Hindlimb muscle (tissue), 1 donor: Measurements from ENCODE around the gene ATP2B2. TPM values are rescaled to one million over a fixed set of nuclear protein-coding genes. Genes with fewer than 3 reads are reported as not detected.

Experiments used
- DNase-seq: peaks from one replicate; pipeline ENCODE4 v3.0.0-alpha.2; 2013
- polyA plus RNA-seq: library from polyadenylated mRNA; unstranded; fragments of 120-200 nt; gene quantifications from one replicate; pipeline ENCODE4 v1.2.1, GENCODE V29; 2013; ENCODE audit not compliant: insufficient read length

Gene ATP2B2
- polyA plus RNA-seq, 1 donor: 7.1 TPM

GRCh38 chr3:10447527-10448260 is 57.7 kb downstream of the ATP2B2 start:
- no peak for DNase-seq

GRCh38 chr3:10447110-10447509 is 58.3 kb downstream of the ATP2B2 start:
- DNase-seq: no peak

GRCh38 chr3:10445561-10446175 is 59.7 kb downstream of the ATP2B2 start:
- no peak for DNase-seq

DNA sequence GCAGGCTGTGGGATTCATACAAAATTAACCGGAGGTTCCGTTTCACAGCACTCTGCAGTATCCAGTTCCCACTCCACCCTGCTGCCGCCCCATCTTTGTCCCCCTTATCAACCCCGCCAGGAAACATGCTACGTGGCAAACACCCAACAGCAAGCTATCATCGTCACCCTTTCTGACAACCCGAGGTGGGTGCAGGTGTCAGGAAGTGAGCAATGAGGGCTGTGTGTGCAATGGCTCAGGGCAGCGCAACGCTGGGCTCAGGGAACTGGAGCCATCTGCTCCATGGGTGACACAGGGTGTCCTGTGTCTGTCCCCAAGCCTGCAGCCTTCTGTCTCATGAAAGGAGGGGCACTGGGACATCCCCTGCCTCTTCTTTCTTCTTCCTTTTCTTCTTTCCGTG is 60.9 kb downstream of the ATP2B2 start:
- DNase-seq: no peak

DNA sequence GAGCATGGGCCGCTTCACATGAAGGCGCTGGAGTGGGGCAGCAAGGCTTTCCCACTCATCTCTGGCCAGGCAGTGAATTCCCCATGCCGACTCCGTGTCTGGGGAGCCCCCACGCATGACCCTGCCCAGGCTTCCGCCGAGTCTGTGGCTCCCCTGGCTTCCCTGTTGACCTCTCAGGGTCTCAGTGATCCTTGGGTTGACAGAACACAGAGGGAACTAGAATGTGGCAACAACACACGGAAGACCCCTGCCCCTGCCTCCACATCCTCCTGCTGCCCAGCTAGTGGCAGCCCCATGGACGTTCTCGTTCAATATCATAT is 61.3 kb downstream of the ATP2B2 start:
- DNase-seq: no peak

GRCh38 chr3:10443272-10444109 is 61.9 kb downstream of the ATP2B2 start:
- no peak for DNase-seq

GRCh38 chr3:10442151-10442795 is 63.1 kb downstream of the ATP2B2 start:
- no peak for DNase-seq

- no peak for DNase-seq
These were observed 64.7 kb downstream of the ATP2B2 start for GRCh38 chr3:10440684-10441083.

DNA sequence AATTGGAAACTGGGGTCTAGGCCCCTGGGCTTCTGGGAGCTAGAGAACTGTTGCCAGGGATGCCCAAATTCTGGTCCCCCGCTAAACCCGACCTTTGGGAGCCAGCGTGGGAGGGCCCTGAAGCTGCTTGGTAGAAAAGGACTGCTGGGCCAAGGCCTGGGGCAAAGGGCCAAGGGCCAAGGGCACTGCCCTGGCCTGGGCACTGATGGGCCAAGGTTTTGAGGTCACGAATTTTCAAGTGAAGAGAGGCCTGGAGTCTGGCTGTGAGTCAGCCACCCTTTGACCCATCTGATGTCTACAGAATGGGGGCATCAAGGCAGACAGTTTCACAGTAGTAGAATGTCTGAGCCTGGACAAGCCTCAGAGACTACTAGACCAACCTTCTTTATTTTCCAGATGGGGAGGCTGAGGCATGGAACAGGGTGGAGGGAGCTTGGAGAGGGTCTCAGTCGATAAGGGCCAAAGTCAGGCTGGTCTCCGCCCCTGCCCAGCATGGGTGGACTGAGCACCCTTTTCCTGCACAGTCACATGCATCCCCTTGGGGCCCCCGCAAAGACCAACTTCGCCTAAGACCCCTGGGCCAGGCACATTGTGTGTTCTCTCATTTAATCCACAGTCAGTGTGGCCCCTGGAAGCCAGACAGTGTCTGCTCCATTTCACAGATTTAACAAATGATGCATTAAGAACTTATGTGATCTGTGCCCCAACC is 66.3 kb downstream of the ATP2B2 start:
- no peak for DNase-seq

DNA sequence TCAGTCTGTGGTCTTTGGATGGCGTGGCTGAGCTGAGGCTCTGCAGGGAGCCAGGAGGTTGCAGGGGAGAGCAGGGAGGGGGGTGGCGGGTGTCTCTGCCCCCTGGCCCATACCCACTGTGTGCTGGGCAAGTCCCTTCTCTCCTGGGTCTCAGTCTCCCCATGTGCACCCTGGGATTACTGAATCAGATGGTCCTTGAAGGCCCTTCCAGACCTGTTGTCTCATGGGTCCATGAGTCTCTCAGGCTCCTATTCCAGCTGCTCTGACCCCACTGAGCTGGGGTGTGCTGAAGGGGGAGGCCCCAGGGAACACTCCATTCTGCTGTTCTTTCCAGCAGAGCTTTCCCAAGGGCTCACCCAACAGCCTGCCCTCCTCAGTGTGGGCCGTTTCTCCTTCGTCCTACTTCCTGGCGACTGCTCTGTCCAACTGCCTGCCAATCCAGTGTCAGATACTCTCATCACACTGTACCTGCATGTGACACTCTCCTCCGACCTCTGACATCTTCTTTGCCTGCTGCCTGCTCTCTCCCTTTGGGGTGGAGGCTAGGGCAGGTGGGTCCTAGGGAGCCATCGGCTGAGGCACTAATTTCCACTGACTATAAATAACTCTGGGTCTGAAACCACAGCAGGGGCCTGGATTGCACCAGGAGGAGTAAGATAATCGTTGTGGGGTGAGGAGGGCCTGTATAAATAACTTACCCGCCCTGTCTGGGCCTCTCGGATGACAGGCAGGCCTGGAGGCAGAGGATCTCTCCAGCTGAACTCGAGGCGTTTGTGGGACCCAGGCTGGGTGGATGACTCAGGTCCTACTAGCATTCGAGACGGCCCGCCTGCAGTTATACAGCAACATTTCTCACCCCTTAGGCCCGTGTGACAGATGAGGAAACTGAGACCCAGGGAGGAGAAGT is 67.1 kb downstream of the ATP2B2 start:
- DNase-seq: no peak

- no peak for DNase-seq
These were observed 68.0 kb downstream of the ATP2B2 start for GRCh38 chr3:10437272-10437994.

GRCh38 chr3:10435850-10436249 is 69.5 kb downstream of the ATP2B2 start:
- DNase-seq: no peak

GRCh38 chr3:10434938-10435336 is 70.4 kb downstream of the ATP2B2 start:
- no peak for DNase-seq

DNA sequence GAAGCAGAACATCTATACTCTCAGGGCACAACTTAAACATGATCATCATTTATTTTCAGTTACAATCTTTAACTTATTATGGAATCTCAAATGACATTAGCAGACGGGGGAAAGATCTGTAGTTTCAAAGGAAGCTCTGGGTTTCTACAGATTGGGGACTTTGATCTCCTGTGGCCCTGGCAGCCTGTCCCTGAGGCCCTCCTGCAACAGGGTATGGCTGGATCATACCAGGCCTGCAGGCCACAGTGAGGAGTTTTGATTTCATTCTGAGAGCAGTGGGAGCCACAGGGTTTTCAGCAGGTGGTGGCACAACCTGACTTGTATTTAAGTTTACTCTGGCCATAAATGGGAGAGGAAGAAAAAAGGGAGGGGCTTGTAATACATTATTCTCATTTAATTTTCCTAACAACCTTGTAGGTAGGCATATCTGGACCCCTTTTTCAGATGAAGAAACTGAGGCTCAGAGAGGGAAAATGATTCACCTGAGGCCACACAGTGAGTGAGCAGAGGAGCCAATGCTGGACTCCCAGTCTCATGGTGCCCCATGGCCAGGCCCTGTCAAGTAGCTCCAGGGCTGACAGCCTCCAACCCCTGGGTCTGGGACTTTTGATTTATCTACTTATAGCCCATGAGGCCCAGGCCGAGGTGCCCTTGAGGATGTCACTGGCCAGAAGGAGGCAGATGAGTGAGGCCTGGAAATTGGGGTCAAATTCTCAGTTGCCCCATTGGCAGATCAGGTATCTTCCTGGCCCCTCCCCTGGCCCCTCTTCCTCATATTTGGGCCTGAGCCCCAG is 71.0 kb downstream of the ATP2B2 start:
- DNase-seq: no peak

DNA sequence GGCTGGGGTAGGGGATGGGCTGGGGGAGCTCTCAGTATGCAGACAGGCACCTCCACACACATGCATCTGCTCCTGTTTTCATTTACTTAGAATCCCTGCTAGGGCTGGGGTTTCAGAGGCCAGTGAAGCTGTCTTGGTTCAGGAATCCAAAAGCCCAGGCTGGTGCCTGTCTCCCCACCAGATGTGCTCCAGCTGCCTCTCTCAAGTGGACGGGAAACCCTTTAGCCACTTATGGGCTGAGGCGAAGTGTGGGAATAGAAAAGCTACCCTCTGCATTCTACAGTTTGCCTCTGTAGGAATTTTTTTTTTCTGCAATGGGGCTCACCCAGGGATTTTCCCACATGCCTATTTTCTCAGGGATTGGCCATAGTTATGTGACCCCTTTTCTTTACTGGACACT is 72.5 kb downstream of the ATP2B2 start:
- DNase-seq: no peak

DNA sequence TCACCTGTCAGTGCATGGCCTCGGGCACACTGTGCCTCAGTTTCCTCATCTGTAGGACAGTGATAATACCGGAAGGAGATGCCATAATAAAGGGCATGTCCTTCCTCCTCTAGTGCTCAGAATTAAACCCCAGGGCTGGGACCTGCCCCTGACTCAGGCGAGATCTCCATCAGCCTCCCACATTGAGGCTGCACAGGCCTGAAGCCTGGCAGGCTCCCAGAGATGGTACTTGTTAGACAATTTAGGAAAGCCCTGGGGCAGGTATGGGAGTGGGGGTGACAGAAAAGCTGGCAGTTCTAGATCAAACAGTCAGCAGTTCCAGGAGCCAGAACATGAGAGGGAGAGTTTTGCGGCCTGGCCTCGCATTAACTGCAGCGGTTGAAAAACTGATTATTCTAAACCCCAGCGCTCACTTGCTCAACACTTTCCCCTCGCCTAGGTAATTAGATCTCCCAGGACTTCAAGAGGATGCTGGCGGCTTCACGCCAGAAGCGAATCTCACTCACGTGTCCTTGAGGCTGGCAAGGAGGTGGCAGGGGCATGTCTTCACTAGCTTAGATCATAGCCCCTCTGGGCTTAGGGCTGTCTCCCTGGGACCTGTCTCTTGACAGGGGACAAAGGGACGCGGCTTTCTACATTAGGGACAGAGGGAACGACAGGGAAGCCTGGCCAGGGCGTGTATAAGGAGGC is 73.1 kb downstream of the ATP2B2 start:
- no peak for DNase-seq

DNA sequence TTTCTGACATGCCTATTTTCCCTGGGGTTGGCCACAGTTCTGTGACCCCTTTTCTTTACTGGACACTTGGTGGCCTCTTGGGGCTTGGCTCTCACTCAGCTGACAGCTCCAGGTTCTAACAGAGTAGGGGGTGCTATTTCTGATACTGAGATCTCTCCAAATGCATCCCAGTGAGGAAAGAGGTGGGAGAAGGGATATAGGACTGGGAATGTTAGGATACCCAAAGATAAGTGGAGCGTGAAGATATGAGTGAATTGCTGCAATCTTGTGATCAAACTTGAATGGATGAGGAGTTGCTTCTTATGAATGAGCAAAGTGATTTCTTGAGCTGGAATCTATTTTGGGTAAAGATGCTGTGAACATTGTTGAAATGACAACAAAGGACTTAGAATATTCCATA is 74.6 kb downstream of the ATP2B2 start:
- DNase-seq: no peak

- DNase-seq: no peak
These were observed 76.8 kb downstream of the ATP2B2 start for GRCh38 chr3:10428406-10429091.
